GM19452 (cell line): ENCODE results near the gene SPRYD3.
A peak's percentile ranks its signal among the peaks of the same experiment; 100 is the strongest.

ENCODE experiments used
- ATAC-seq: cut with Tn5 transposase; IDR thresholded peaks from one replicate; pipeline ENCODE4 v1.9.1; 2021; ENCODE audit not compliant: unreplicated experiment

Gene SPRYD3

DNA sequence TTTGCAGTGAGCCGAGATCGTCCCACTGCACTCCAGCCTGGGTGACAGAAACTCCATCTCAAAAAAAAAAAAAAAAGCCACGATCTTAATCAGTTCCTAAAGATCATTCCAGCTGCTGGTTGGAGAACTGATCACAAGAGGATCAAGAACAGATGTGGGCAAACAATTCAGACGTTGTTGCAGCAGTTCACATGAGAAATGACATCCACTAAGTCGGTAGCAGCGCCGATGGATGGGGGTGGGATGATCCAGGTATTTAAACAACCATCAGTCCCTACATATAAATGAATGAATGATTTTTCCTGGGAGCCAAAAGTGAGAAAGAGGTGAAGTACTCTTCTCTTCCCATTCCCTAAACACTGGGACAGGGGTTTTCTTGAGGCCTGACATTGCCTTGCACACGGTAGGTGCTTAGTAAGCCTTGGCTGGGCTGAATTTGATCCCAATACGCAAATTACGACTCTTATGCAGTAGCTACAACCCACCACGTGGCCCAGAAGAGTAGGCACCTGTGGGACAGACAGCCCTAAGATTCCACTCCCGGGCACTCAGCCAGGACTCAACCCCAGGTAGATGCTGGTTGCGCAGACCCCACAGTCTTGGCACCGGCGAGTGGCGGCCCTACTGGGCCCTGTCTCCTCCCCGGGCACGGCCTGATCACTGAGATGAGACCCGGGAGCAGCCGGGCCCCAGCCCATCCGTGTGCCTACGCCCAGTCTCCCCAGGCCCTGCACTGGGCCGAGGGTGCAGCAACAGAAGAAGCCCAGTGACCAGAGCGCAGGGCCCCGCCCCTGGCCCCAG, 565 bp downstream of the SPRYD3 start:
- ATAC-seq, result peak; percentile 44

GRCh38 chr12:53077030-53077429, 2.2 kb downstream of the SPRYD3 start:
- ATAC-seq, result no peak

- ATAC-seq, result no peak
These were observed 2.7 kb downstream of the SPRYD3 start for GRCh38 chr12:53076461-53076860.

GRCh38 chr12:53074999-53075370, 4.2 kb downstream of the SPRYD3 start:
- no peak for ATAC-seq

- ATAC-seq, result no peak
These were observed 4.7 kb downstream of the SPRYD3 start for GRCh38 chr12:53074283-53074998.

- ATAC-seq, result no peak
These were observed 5.3 kb downstream of the SPRYD3 start for GRCh38 chr12:53073881-53074280.

- ATAC-seq, result no peak
These were observed 7.3 kb downstream of the SPRYD3 start for GRCh38 chr12:53071591-53072551.

GRCh38 chr12:53070877-53071492, 8.2 kb downstream of the SPRYD3 start:
- ATAC-seq, result no peak

- no peak for ATAC-seq
These were observed 9.4 kb downstream of the SPRYD3 start for GRCh38 chr12:53069621-53070410.

DNA sequence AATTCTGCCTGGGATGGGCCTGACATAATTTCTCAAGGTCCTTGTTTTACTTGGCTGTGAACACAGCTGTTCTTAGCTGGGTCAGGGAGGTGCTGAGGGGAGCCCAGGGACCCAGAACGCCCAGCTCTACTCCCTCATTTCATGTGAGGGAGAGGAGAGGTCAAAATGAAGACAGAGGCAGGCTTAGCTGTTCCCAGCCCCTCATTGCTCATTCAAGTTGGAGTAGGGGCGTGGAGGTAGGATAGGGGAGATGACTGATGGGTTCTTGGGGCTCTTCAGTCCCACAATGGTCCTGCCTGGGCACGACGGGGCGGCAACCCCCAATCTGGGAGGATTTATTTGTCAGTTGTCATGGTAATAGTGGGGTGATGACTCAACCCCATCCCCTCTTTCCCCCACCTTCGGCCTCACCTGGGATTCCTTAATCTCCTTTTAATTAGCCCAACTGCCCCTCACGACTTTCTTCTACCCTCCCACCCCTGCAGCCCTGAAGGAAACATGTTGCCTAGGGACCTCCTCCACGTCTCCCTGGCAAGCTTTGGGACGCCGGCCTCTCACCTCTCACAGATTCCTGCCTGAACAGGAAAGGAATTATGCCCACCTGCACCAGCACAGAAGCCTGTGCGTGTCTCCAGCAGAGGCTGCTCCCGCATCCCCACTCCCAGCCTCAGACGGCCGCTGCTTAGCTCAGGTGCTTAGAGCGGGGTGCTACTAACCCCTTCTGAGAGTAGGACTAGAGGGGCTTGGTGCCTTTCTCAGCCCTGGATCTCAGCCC, 10.2 kb downstream of the SPRYD3 start:
- no peak for ATAC-seq

- ATAC-seq, result no peak
These were observed 11.0 kb downstream of the SPRYD3 start for GRCh38 chr12:53067993-53068770.

DNA sequence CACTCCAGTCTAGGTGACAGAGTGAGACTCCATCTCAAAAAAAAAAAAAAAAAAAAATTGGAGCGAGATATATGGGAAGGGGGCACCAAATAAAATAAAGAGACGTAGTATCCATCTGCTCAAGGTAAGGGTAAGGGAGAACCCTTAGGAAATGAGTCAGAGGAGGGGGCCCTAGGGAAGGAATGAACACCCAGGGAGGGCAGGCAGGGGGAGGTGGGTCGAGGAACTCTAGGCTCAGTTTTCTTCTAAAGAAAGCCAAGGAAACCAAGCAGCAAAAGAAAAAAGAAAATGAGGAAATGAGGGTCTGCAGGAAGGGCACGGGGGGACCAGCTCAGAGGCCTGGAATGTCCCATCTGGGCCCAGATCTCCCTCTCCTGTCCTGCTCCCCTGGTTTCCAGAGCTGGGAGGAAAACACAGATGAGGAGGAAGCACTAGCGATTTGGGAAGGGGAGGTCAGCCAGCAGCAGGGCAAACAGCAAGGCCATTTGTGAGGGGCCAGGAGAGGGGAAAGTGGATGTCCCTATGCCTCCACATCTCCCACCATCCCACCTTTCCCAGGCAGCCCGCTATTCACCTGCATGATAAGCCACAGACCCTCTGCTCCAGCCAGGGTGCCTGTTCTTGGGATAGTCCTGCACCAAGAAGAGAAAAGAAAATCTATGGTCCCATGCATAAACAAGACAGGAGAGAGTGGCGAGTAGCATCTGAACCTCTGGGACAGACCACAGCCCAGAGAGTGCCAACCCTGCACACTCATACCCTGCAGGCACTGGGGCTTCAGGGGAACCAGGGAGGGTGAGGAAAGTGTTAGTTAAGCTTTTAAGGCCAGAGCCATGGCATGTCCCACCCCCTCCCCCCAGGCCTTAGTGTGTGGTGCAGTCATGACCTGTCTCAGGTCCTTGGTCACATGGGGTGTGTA, 11.9 kb downstream of the SPRYD3 start:
- ATAC-seq, result no peak

GRCh38 chr12:53065975-53066931, 12.9 kb downstream of the SPRYD3 start:
- ATAC-seq, result no peak

DNA sequence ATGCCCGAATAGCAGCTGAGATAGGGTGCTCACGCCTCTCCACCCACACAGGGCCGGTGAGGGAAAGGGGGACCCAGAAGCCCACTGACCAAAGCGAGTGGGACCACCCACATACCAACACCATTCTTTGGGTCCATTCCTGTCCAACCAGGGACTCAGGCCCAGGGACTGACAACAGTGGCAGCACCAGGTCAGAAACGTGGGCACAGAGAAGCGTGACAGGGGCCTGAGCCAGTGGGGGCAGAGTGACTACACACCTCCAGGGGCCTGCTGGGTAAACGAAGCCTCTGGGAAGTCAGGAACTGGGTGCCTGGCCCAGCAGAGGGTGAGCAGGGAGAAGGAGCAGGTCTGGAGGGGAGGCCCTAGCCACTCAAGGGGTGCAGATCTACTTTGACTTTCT, 13.7 kb downstream of the SPRYD3 start:
- no peak for ATAC-seq

DNA sequence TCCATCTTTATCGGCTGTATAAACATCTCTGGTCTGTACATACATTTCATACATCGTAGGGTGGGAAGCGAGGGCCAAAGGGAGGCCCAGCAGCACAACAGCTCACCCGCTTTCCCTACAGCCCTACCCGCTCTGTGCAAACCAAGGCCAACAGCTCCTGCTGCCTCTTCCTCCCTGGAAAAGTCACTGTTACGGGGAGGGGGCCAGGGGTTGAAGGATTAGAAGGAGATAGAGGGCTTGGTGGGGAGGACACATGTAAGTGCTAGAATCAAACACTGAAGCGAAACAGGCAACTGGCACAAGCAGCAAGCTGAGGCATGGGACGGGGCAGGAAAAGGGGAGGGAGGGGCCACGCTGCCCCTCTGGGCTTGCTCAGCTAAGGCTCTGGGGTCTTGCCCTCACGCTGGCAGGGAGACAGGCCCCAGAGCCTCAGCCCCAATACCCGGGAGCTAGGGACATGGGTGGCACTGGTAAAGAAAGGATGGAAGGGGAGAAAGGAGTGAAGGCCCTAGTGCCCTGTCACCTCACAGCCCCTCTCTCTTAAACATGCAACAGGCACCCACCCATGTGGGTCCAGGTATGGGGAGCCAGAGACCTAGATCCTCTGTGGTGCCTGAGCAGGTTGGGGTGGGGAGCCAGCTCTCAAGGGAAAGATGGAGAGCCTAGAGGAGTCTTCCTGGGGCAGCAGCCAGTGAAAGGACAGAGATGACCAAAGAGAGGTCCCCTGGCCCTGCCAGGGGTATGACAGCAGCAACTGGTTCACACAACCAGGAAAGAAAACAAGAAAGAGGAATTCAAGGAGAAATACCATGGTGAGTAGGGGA, 14.4 kb downstream of the SPRYD3 start:
- no peak for ATAC-seq
